GF-D8 (cell line): Measurements from ENCODE around the gene SPOCD1.
A peak's percentile ranks its signal among the peaks of the same experiment; 100 is the strongest.

Experiments
- DNase-seq: peaks from one replicate; lab custom pipeline; 2025; lab: John Stamatoyannopoulos, UW

The SPOCD1 gene

GRCh38 chr1:31799895-31800673 lies 15.7 kb downstream of the SPOCD1 start:
- DNase-seq = no peak

GRCh38 chr1:31799196-31799894 lies 16.5 kb downstream of the SPOCD1 start:
- no peak for DNase-seq

GRCh38 chr1:31798433-31799195 lies 17.2 kb downstream of the SPOCD1 start:
- no peak for DNase-seq

- no peak for DNase-seq
Observed at GRCh38 chr1:31798086-31798432, 17.8 kb downstream of the SPOCD1 start.

GRCh38 chr1:31797216-31797615 lies 18.6 kb downstream of the SPOCD1 start:
- DNase-seq = no peak

GRCh38 chr1:31796707-31797106 lies 19.1 kb downstream of the SPOCD1 start:
- no peak for DNase-seq

DNA sequence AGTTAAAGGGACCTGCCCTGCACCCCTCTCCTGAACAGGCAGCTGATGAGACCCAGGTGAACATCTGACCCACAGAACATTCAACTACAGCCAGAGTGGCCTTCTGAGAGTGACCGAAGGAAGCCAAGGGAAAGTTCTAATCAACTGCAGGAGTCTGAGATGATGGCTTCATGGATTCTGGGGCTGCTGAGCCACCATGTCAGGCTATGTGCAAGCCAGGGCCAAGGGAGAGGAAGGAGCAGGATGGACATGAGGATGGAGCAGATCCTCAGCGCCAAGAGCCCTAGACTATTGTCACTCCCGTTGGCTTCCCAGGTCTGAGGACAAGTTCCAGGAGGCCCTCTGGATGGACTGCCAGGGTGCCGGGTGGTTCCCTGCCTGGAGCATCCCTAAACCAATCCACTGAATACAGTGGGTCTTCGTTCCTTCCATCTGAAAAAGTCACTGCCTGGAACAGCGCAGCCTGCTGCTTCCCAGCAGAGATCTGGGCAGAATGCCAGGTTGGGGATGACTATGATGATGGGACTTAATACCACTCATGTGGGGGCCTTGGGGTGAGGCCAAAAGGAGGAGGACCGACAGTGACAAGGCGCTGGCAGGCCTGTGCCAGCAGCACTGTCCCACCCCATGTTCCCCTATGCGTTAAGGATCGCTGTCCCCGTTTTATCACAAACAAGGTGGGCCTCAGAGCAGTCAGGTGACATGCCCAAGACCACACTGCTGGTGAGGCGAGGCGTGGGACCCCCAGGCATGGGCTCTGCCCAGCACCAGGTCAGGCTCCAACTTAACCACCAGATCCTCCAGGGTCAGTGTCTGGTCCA lies 19.8 kb downstream of the SPOCD1 start:
- no peak for DNase-seq

- DNase-seq = no peak
Observed at GRCh38 chr1:31795096-31795675, 20.6 kb downstream of the SPOCD1 start.

DNA sequence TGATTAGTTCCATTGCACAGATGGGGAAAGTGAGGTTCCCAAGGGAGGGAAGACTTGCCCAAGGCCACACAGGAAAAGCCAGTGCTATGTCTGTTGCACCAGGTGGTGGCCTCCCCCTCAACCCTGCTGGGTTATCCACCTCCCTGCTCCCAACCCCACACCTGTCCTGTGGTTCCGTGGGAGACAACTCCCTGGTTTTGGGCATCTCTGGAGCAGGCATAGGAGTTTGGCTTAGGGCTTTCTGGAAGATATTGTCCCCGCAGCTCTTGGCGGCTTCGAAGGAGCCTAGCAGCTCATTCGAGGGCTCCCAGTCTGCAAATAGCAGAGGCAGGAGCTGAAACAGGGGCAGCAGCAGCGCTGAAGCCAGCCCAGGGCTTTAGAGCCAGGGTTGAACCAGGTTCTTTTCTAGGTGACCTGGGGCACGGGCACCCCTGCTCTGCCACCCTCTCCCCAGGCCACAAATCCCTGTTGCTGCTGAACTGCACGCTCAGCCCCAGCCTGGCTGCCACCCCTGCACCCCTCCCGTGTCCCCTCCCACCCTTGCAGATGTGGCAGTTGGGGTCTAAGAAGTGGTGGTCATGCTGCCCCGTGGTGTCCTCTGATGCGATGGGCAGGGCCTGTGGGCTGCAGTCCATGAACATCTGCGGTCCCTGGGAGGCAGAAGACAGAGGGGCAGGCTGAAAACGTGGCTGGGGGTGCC lies 22.1 kb downstream of the SPOCD1 start:
- no peak for DNase-seq

DNA sequence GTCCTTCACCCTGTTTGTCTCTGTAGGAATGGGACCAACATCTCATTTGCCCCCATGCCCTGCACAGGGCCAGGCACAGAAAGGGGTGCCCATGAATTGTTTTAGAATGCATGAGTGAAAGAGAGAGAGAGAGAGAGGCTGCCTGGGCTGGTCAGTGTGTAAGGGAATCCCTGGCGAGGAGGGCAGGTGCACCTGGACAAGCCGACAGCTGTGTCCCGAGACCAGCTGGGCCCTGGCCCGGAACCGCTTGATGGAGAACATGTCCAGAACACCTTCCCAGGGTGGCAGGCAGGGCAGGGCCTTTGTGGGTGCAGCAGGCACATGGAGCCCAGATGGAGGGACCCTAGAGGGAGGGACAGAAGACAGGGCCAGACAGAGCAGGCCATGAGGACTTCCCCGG lies 22.7 kb downstream of the SPOCD1 start:
- DNase-seq = no peak

GRCh38 chr1:31792541-31792940 lies 23.3 kb downstream of the SPOCD1 start:
- DNase-seq = no peak

DNA sequence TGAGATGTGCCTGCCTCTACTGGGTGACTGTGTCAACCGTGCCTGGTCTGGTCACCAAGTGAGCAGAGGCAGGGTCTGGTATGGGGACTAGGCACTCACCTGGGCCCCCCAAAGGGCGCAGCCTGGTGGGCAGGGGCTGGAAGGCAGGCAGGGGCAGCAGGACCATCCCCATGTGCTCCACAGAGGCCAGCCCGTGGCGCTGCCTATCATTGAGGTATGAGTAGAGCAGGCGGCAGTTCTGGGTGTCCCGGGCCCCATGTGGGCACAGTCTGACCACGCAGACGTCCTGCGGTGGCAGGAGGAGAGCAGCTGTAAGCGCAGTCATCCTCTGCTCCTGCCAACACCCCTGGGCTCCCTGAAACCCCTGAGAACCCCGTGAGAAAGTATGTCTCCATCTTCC lies 23.7 kb downstream of the SPOCD1 start:
- no peak for DNase-seq

DNA sequence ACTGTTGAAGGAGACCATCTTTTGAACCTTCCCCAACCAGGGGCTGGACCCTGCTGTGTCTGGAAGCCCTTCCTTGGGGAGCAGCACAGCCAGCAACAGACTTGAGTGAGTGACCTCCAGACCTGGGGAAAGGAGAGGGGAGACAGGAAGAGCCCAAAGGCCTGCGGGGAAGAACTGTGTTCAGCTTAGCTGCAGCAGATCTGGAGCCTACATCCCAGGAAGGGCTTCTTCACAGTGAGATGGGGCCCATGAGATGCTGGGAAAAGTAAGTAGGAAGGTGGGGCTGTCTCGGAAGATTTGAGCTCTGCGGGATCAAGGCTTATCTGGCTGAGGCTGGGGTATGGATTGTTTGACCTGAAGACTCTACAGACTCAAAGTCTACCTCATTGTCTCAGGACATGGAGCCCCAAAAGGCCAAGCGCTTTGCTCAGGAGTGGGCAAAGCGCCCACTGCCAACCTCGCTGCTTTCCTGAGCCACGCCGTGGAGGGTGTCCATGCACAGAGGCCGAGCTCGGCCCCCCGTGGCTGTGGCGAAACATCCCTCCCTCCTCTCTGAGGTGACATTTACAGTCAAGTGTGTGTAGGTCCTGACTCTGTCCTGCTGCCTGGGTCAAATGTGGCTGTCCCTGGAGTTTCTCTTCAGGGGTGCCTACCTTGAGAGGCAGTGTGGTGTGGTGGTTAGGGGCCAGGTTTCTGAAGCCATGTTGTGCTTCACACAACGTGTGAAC lies 24.5 kb downstream of the SPOCD1 start:
- DNase-seq = no peak

DNA sequence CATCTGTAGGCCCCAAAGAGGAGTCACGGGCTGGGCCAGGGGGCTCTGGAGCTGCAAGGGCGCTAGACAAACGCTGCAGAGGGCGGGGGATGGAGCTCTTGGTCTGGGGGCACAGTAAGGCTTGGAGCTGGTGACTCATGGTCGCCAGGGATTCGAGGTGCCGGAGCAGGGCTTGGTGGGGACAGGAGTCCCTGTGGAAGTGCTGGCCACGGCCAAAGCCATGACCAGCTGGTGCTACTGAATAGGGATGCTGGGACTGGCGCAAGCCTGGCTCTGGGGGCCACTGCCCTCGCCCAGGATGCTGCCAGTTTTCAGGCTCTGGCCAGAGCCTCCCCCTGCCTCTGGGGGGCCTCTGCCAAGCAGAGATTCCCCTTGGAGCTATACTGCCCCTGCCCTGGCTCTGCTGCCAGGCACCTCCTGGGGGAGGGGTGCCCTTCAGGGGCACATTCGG lies 25.2 kb downstream of the SPOCD1 start:
- DNase-seq = no peak

DNA sequence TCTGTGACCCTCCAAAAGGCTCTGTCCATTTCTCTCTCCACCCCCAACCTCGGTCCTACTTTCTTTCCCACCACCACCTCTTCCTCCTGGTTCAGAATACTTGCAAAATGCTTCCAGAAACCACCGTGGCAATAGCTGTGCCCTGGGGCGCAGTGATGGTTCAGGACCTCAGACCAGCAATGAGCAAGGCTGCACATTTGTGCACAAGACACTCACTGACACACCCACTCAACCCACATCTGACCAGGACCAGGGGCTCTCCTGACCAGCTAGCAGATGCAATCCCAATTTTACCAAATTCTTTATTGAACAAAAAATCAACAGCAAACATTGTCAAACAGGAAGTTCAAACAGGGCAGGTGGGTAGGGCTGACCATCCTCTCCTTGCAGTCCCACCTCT lies 25.7 kb downstream of the SPOCD1 start:
- no peak for DNase-seq

- DNase-seq = peak; percentile 10
Observed at GRCh38 chr1:31789259-31790065, 26.4 kb downstream of the SPOCD1 start.

- DNase-seq = no peak
Observed at GRCh38 chr1:31788825-31789256, 27.0 kb downstream of the SPOCD1 start.

DNA sequence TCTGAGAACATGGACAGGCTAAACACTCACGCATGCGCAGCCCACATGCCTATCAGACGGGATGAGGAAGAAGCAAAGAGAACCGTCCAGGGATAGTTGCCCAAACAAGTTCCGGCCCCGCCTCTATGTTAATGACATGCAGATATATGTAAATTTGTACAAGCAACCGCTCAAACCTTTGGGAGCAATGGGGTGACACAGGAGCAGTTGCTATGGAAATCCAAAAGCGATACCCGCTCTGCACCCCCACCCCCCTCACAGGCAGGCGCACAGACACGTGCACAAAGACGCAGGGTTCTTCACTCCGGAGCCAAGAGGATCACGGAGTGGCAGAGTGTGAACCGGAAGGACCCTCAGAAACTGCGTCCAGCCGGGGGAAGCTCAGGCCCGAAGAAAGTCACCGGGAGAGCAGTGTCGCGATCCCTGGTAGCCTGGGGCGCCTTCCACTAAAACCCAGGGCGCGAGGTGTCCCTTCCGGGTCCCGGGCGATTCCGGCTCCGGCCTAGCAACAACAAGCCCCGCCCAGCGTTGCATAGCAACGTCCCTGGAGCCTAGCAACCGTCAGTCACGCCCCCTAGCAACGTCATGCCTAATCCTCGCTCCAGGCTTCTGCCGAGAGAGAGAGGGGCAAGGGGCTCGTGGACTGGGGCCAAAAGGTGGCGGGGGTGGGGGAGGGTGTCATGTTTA lies 27.5 kb downstream of the SPOCD1 start:
- DNase-seq = no peak

DNA sequence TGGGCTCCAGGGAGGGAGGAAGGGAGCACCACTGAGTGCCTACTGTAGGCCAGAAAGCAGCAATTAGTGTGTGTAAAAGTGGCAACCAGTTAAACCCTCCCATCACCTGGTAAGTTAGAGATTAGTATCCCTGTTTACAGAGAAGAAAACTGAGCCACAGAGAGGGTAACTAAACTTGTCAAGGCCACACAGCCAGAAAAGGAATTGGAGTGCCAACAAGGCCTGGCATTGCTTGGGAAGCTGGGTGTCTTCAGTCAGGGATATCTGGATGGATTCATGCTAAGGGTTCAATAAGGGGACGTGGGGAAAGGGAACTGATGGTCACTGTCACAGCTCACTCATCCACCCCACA lies 28.1 kb downstream of the SPOCD1 start:
- DNase-seq = no peak
